DMS79 treated with DMSO at 0.1 percent for 48 hours (cell line): ENCODE measurements around the gene GALNS.

Experiments
- DNase-seq: peaks from one replicate; lab custom pipeline; 2025; lab: John Stamatoyannopoulos, UW

The GALNS gene

GRCh38 chr16:88856122-88856827 lies 472 bp downstream of the GALNS start:
- no peak for DNase-seq

GRCh38 chr16:88855736-88856121 lies 1.0 kb downstream of the GALNS start:
- DNase-seq: no peak

GRCh38 chr16:88855176-88855575 lies 1.6 kb downstream of the GALNS start:
- DNase-seq: no peak

DNA sequence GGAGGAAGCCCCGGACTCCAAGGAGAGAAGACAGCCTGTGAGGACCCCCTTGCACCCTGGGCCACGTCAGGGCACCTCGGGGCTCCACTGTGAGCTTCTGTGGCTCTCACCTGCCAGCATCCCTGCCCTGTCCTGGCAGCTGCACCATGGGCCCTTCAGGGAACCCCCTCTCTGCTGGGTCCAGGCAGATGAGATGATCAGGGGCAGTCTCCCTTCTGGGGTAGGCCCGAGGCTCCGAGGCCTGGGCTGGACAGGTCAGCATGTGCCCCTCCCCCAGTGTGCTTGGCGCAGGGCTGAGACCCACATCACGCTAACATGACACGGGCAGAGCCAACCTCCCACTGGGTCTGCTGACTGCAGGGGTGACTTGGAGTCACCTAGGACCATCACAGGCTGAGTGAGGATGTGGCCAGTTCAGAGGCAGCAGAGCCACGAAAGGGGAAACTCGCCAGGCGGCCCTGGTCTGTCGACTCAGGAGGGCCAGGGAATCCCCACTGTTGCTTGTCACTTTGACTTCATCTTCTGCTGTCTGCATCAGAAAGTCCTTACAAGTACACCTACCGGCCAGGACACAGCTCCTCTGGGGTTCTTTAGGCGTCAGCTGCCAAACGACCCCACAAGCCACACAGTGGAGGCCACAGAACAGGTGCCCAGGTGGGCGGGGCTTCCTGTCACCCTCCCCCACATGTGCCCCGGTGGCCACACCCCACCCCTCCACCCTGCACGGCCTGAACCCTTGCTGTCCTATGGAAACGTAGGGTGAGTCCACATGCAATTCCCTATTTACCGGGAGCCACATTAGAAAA lies 2.2 kb downstream of the GALNS start:
- no peak for DNase-seq

GRCh38 chr16:88853325-88853941 lies 3.3 kb downstream of the GALNS start:
- DNase-seq: no peak

- DNase-seq: no peak
These were observed 5.1 kb downstream of the GALNS start for GRCh38 chr16:88851616-88852015.

DNA sequence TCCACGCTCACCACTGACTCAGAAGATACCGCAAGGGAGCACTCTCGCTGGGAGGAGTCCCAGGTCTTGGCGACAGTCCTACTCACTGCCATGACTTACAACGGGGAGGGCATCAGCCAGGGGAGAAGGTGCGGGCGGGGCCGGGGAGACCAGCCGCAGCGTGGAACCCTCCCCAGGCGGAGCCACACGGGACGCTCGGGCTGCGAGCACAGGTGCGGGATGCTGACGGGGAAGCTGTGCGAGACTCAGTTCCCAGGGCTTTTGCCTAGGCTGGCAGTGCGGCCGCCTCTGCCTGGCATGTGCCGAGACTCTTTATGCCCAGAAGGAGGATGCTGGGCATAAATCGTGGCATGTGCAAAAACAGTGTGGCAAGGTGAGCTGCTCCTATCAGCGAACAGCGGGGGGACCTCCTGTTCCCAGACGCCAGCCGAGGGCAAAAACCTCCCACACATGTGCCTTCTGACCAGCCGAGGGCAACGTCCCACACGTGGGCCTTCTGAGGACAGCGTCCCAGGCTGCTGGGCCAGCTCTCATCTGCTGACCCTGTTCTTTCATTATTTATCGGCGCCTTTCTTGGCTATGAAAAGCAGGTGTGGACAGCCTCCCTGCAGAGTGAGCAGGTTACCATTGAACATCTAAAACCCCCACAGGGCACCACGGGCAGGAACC lies 6.1 kb downstream of the GALNS start:
- DNase-seq: no peak

DNA sequence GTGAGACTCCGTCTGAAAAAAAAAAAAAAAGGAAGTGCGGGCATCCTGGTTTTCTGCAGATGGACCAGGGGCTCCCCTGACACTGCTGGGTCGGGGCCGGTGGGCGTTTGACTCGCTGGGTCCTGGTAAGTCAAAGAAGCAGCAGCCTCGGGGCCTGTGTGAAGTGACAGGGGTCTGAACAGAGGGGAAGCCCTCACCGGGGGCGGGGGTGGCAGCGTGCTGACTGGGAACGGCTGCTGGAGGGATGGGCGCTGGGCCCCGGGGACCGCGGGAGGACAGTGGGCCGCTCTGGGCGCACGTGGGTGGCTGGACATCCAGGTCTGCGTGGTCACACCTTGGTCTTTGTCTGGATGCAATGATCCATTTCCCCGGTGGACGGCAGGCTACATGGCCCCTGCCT lies 8.2 kb downstream of the GALNS start:
- DNase-seq: no peak

DNA sequence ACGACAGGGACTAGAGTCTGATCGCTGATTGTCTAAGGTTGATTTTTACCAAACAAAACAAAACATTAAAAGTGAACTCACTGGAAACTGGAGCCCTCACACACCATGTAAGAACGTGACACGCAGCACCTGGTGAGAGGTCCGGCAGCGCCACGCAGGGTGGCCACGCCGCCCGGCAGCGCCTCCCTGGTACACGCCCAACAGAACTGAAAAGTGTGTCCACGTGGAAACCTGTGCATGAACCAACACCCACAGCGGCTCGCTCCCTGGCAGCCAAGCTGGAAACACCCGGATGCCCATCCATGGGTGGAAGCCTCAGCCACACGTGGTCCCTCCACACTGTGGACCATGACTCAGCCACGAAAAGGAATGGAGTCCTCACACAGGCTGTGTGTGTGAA lies 9.1 kb downstream of the GALNS start:
- DNase-seq: no peak

DNA sequence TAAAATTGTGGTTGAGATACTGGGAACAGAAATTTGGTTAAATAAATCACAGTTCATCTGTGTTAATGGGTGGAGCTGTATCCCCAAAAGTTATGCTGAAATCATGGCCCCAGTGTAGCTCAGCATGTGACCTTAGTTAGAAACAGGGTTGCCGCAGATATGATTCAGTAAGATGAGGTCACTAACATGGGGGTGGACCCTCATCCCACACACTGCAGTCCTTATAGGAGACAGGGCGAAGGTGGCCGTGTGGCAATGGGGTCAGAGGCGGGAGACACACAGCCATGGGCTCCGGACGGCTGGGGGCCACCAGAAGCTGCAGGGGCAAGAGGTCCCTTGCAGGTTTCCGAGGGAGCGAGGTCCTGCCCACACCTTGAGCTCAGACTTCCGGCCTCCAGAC lies 10.7 kb downstream of the GALNS start:
- DNase-seq: no peak

GRCh38 chr16:88844419-88845036 lies 12.2 kb downstream of the GALNS start:
- no peak for DNase-seq

DNA sequence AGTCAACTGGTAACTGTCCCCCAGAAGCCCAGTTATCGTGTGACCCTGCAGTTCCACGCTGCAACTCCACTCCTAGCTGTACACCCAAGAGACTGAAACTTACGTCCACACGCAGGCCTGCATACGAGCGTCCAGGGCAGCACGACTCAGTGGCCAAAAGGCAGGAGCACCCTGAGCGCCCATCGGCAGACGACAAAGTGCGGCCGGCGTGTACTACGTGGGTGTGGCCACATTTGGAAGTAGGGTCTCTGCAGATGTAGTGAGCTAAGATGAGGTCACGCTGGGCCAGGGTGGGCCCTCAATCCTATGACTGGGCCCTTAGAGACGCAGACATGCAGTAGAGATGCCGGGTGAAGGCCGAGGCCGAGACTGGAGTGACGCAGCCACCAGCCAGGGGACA lies 13.5 kb downstream of the GALNS start:
- DNase-seq: no peak

DNA sequence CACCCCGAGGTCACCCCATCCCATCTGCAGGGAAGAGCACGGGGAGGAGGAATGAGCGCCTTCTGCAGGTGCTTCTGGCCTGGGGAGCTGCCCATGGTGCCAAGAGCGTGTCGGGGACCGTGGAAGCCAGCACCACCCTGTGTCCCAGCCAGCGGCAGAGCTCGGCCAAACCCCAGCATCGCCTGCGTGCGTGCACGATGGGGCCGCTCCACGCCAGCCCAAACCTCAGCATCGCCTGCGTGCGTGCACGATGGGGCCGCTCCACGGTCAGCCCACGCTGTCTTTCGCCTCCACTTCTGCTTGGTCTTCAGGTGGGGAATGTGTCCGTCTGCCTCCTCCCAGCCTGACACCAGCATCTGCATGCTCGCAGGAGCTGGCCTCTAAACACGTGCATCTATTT lies 13.9 kb downstream of the GALNS start:
- no peak for DNase-seq

- no peak for DNase-seq
These were observed 14.4 kb downstream of the GALNS start for GRCh38 chr16:88842308-88842756.

- DNase-seq: no peak
These were observed 15.0 kb downstream of the GALNS start for GRCh38 chr16:88841521-88842307.

DNA sequence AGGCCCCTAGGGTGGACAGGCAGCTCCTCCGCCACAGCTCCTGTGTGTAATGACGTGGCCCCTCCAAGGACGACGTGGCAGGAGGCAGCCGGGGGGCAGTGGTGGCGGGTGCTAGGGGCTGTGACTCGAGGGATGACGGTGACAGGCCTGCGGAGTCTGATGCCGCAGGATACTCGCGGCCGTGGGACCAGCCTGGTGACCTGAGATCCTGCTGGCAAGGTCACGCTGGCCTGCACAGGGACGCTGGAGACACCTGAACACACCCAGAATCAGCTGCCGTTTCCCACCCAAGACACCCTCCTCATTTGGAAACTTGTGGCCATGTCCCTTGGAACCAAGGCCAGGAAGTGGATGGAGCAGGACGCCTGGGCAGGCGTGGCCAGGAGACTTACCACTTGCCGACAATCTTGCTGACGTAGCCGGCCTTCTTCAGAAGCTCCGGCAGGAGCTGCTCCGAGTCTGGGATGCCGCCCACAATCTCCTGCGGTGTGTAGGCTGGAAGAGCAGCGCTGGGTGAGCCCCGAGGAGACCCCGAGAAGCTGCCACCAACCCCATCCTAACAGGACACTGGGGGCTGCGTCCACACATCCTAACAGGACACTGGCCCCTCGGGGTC lies 16.0 kb downstream of the GALNS start:
- no peak for DNase-seq

DNA sequence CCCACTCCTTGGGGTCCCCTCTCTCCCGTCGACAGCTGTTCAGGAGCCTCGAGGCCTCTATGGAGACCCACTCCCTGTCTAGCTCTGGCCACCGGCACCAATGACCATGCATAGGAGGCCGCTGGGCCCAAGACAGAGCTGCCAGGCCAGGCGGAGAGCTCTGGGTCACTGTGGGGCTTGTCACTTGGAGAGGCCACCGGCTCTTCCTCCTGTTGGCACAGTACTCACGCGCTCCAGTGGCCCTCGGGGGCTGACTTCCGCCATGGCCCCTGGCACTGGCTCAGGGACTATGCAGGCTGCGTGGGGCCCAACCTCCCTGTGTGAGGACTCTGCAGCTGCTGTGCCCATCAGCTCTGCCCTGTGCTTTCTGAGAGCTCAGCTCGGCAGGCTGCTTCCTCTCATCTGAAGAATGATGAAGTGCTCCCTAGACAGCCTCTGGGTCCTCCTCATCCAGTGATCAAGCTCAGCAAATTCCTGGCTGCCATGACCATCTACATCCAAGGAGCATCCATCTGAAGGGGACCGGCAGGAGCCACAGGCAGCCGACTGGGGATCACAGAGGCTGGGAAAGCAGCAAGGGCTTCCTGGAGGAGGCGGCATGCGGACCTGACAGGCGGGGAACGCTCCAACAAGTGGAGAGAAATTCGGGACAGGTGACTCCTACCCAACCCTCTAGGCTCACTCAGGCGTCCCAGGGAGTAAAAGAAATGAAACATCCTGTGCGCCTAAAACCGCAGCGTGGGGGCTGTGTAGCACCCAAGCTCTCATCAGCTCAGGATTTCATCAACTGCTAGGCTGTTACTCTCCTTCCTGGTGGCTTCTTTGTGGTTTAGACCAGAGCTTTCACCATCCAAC lies 16.8 kb downstream of the GALNS start:
- no peak for DNase-seq

DNA sequence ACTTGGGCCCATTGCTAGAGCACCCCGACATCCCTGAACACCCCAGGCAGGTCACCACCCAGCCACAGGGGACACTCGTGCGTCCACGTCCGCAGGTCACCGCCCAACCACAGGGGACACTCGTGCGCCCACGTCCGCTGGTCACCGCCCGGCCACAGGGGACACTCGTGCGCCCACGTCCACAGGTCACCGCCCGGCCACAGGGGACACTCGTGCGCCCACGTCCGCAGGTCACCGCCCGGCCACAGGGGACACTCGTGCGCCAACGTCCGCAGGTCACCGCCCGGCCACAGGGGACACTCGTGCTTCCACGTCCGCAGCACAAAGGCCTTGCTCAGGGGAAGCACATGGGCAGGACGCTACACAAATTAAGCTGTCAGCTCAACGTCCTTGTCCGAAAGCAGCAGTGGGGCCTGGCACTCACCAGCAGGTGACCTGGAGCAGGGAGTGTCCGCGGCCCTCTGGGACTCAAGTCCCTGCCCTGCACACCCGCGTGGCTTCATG lies 17.7 kb downstream of the GALNS start:
- no peak for DNase-seq

GRCh38 chr16:88838566-88838965 lies 18.2 kb downstream of the GALNS start:
- no peak for DNase-seq

GRCh38 chr16:88837806-88838205 lies 18.9 kb downstream of the GALNS start:
- no peak for DNase-seq
